HG02870 (cell line): ENCODE data around the gene MED8.
"Not testable (repeated sequence)": the region's sequence is repeated elsewhere in the genome, so short reads cannot be mapped to it uniquely, and the experiment has no call there.

Source experiments
- ATAC-seq: cut with Tn5 transposase; IDR thresholded peaks from one replicate; pipeline ENCODE4 v1.9.1; 2021; ENCODE audit warnings: mild to moderate bottlenecking, moderate library complexity; ENCODE audit not compliant: unreplicated experiment

Gene MED8

GRCh38 chr1:43387976-43388599 is 1.5 kb downstream of the MED8 start:
- no peak for ATAC-seq

GRCh38 chr1:43386676-43387075 is 2.9 kb downstream of the MED8 start:
- ATAC-seq = no peak

GRCh38 chr1:43383449-43383848 is 6.2 kb downstream of the MED8 start:
- ATAC-seq = no peak

- ATAC-seq = no peak
Measured at GRCh38 chr1:43382027-43382779, 7.4 kb downstream of the MED8 start.

GRCh38 chr1:43381612-43382011 is 8.0 kb downstream of the MED8 start:
- ATAC-seq = no peak

- no peak for ATAC-seq
Measured at GRCh38 chr1:43379476-43379875, 10.1 kb downstream of the MED8 start.

GRCh38 chr1:43377831-43378230 is 11.8 kb downstream of the MED8 start:
- no peak for ATAC-seq

- ATAC-seq = no peak
Measured at GRCh38 chr1:43376723-43377235, 12.8 kb downstream of the MED8 start.

GRCh38 chr1:43373066-43373940 is 16.3 kb downstream of the MED8 start:
- ATAC-seq = no peak

GRCh38 chr1:43372172-43372571 is 17.4 kb downstream of the MED8 start:
- ATAC-seq = no peak

- no peak for ATAC-seq
Measured at GRCh38 chr1:43370564-43370963, 19.0 kb downstream of the MED8 start.

- not testable (repeated sequence) for ATAC-seq
Measured at GRCh38 chr1:43369779-43370178, 19.8 kb downstream of the MED8 start.

- no peak for ATAC-seq
Measured at GRCh38 chr1:43368646-43369020, 21.0 kb downstream of the MED8 start.

GRCh38 chr1:43367904-43368645 is 21.5 kb downstream of the MED8 start, which contains the start of gene ELOVL1:
TSS of gene ELOVL1 (minus strand) at chr1:43368011. CDS start at chr1:43365609, 2,402 bp downstream.
- ATAC-seq = peak; percentile 58

GRCh38 chr1:43367026-43367903 is 22.3 kb downstream of the MED8 start:
- peak; percentile 40 for ATAC-seq

- no peak for ATAC-seq
Measured at GRCh38 chr1:43366601-43367025, 23.0 kb downstream of the MED8 start.

- no peak for ATAC-seq
Measured at GRCh38 chr1:43366179-43366578, 23.4 kb downstream of the MED8 start.

- no peak for ATAC-seq
Measured at GRCh38 chr1:43365678-43366077, 23.9 kb downstream of the MED8 start.

- no peak for ATAC-seq
Measured at GRCh38 chr1:43363935-43364525, 25.6 kb downstream of the MED8 start.
